GM12892 (cell line): ENCODE results near the gene SDF4.

Source experiments
- POLR2AphosphoS5 ChIP-seq: IDR thresholded peaks from 2 replicates; pipeline ENCODE4 v1.6.1; 2011; ENCODE audit warnings: low read depth, low read length, control low read depth
- TAF1 ChIP-seq: IDR thresholded peaks from 2 replicates; pipeline ENCODE4 v1.6.1; 2011; ENCODE audit warnings: low read depth, mild to moderate bottlenecking, control low read depth, low read length, borderline replicate concordance

GRCh38 chr1:1216770-1217620, 14.8 kb downstream of the SDF4 start:
- TF ChIP-seq POLR2AphosphoS5: no peak
- no peak for TF ChIP-seq TAF1
